ENCODE results near the gene MMP28. TPM values are rescaled to one million over a fixed set of nuclear protein-coding genes. Genes with fewer than 3 reads are reported as not detected.

MMP28 gene
- total RNA-seq, 1 donor, result 8.1 TPM

DNA sequence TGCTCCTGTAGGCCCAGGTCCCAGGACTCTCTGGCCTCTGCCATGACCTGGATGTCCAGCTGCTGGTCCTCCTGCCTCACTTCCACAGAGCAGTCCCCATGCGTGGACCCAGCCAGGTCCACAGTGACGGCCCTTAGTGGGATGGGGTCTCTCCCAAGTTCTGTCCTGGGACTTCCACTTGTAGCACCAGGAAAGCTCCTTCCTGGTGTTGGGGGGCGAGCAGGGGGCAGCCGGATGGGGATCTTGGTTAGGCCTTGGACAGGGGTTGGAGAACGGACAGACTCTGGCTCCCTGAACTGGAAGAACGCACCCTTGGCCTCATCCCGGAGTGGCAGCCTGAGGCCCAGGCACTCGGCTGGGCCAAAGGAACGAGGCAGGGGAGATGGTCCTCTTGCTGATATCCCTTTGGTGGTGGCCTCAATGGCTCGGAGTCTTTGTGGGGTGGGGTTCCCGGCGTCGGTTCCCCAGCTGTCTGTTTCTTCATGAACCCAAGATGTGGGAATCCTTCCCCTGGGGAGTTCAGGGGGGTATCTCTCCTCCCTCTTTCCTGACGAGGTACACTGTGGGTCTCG lies 49.6 kb downstream of the MMP28 start:
- H3K4me3 ChIP-seq (ENCODE audit: low read length), result no peak overlapping the region
- H3K27me3 ChIP-seq (ENCODE audit: insufficient read depth, low read length), result peaks cover 27% of the 10 kb centered on the region
- no peaks in the 10 kb centered on the region for H3K4me1 ChIP-seq (ENCODE audit: insufficient read depth, low read length)
- H3K9me3 ChIP-seq (ENCODE audit: low read depth, low read length), result no peaks in the 10 kb centered on the region

DNA sequence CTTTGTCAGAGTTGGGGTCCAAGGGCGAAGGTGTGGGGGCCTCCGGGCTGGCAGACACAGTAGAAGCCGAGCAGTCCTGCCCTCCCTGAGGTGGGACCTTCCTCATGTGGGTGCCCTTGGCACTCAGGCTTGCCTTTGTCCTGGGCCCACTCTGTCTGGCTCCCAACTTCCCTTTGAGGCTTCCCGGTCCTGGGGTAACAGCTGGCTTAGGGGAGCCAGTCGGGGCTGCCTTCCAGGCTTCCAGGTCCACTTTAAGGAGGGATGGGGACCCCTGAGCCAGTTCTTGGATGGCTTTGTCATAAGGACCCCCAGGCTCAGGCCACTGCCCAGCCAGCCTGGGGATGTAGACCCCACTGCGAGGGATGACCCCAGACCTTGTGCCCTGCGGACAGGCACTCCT lies 50.2 kb downstream of the MMP28 start:
- H3K4me3 ChIP-seq (ENCODE audit: low read length), result no peak overlapping the region
- no peaks in the 10 kb centered on the region for H3K9me3 ChIP-seq (ENCODE audit: low read depth, low read length)
- H3K4me1 ChIP-seq (ENCODE audit: insufficient read depth, low read length), result no peaks in the 10 kb centered on the region
- H3K27me3 ChIP-seq (ENCODE audit: insufficient read depth, low read length), result peaks cover 27% of the 10 kb centered on the region

DNA sequence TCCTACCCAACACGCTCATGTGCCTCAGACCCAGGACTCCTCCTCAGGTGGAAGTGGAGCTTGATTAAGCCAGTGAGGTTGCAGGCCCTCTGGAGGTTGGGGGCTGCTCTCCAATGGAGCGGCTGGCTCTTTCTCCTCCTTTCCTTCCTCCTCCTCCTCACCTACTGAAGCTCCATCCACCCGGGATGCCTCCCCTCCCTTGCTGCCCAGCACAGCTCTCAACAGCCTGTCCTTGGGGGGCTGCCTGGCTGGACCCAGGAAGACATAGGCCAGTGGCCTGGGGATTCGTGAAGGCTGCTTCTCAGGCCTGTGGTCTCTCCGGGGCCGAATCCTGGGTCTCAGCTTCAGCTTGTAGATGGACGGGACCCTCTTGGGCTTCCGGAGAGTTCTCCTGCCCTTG lies 50.6 kb downstream of the MMP28 start:
- no peaks in the 10 kb centered on the region for H3K9me3 ChIP-seq (ENCODE audit: low read depth, low read length)
- no peak overlapping the region for H3K4me3 ChIP-seq (ENCODE audit: low read length)
- no peaks in the 10 kb centered on the region for H3K4me1 ChIP-seq (ENCODE audit: insufficient read depth, low read length)
- peaks cover 25% of the 10 kb centered on the region for H3K27me3 ChIP-seq (ENCODE audit: insufficient read depth, low read length)

DNA sequence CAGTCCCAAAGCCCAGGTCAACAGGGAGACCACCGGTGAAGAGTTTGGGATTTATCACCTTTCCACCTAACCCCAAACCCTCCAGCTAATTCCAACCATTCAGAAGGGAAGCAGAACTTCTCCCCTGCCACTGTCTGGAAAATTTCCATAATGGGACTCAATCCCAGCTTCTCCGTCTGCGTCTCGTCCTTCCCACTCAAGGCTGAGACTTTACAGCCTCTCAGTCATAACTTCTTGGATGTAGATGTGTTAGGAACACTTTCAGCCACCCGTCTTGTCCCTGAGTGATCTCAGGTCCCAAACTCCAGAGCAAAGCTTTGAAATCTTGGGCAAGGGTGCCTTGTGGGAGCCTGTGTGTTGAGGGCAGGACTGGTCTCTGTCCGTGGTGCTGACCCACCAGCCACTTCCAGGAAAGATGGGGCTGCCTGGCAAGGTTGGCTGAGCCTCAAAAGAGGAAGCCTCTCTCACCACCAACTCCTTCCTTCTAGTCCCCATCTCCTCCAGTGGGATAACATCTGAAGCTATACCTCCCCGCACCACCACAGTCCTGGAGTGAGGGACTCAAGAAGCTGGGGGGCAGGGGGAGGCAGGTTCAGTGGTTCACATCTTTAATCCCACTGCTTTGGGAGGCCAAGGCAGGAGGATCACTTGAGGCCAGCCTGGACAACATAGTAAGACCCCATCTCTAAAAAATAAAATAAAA lies 51.7 kb downstream of the MMP28 start:
- Histone ChIP-seq H3K4me3 (ENCODE audit: low read length) (no peak overlapping the region), H3K4me1 (ENCODE audit: insufficient read depth, low read length) (no peaks in the 10 kb centered on the region), H3K27me3 (ENCODE audit: insufficient read depth, low read length) (peaks cover 14% of the 10 kb centered on the region), H3K9me3 (ENCODE audit: low read depth, low read length) (no peaks in the 10 kb centered on the region)

DNA sequence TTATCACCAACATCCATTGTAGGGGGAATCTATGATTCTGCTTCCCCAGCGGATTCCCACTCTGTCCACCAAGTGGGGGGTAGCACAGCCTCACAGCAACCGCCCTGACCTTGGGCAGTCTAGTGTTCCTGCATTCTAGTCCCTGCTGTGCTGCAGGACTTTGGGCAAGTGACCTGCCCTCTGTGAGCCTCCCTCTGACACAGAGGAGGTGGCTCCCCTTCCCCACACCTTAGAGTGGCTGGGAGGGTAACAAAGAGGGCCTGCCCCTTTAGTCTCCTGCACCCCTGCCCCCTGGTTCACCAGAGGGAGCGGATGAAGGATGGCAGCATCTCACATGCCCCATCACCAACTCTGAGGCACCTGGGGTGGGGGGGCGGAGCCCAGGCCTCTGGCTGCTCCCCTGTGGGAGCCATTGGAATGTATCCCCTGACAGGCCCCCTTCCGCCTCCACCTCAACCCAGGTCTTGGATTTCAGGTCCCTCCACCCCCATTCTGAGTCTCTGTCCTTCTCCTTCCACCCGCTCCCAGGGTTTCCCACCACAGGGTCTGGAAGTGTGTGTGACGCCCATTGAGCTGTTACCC lies 52.5 kb downstream of the MMP28 start:
- Histone ChIP-seq H3K9me3 (ENCODE audit: low read depth, low read length) (no peaks in the 10 kb centered on the region), H3K4me1 (ENCODE audit: insufficient read depth, low read length) (no peaks in the 10 kb centered on the region), H3K4me3 (ENCODE audit: low read length) (no peak overlapping the region), H3K27me3 (ENCODE audit: insufficient read depth, low read length) (peaks cover 14% of the 10 kb centered on the region)

DNA sequence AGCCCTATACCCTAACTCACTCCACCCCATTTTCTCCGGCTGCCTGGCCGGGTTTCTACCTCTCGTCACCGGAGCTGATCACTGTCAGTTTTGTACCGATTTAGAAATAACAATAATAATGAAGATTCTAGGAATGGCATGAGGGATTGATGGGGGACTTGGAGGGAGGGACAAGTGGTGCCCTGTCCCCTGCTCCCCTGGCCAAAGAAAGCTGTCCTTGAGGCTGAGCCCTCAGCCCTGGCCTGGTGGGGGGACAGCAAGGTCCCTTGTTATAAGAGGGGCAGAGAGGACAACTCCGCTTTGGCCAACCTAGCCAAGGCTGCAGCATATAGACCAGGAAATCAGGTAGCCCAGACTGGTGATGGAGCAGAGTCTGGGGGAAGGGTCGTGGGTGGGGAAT lies 52.9 kb downstream of the MMP28 start:
- H3K27me3 ChIP-seq (ENCODE audit: insufficient read depth, low read length), result peaks cover 14% of the 10 kb centered on the region
- no peak overlapping the region for H3K4me3 ChIP-seq (ENCODE audit: low read length)

DNA sequence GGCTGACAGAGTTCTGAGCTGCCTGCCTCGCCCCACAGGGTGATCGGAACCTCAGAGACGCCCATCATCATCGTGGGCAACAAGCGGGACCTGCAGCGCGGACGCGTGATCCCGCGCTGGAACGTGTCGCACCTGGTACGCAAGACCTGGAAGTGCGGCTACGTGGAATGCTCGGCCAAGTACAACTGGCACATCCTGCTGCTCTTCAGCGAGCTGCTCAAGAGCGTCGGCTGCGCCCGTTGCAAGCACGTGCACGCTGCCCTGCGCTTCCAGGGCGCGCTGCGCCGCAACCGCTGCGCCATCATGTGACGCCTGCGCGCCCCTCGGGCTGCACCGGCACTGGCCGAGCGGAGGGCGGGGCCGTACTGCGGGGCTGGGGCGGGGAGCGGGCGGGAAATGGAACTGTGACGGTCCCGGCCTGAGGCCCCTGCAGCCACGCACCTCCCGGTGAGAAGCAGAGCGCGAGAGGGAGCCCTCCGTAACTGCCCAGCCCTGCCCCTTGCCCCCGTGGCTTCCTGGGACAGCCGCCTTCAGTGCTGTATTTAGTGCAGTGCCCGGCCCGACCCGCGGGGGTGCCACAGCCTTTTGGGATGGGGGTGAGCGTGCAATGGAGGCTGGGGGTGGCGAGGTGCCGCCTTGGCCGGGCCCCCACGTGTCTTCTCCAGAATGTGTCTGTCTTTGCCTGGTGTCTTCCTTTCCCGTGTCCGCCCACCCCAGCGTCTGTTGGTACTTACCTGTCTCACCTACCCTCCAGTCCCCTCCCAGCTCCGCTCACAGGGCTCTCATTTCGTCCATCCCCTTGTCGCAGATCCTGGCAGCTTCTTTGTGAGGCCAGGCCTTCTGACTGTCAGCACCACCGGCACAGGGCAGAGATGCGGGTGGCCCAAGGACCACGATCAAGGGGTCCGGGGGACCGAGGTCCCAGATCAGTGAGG lies 54.2 kb downstream of the MMP28 start:
- Histone ChIP-seq H3K27me3 (ENCODE audit: insufficient read depth, low read length) (peaks cover 14% of the 10 kb centered on the region), H3K4me1 (ENCODE audit: insufficient read depth, low read length) (no peaks in the 10 kb centered on the region), H3K9me3 (ENCODE audit: low read depth, low read length) (no peaks in the 10 kb centered on the region), H3K4me3 (ENCODE audit: low read length) (no peak overlapping the region)

More for the DNA sequence above, 52.9 kb downstream of the MMP28 start:
- Histone ChIP-seq H3K4me1 (ENCODE audit: insufficient read depth, low read length) (no peaks in the 10 kb centered on the region), H3K9me3 (ENCODE audit: low read depth, low read length) (no peaks in the 10 kb centered on the region)

DNA sequence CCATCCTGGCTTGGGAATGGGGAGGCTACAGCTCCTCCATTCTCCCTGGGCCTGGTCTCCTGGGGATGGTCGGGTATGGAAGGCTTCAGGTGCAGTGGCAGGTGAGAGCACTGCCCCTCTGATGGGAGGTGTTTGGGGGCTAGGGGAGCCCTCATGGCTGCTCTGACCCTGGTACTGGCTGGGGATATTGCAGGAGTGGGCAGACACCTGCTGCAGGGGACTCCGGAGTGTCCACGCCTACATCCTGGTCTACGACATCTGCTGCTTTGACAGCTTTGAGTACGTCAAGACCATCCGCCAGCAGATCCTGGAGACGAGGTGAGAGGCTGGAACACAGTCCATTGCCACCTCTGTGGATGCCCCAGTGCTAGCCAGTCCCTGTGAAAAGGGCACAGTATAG lies 55.2 kb downstream of the MMP28 start:
- no peaks in the 10 kb centered on the region for H3K9me3 ChIP-seq (ENCODE audit: low read depth, low read length)
- H3K4me1 ChIP-seq (ENCODE audit: insufficient read depth, low read length), result no peaks in the 10 kb centered on the region
- no peak overlapping the region for H3K4me3 ChIP-seq (ENCODE audit: low read length)
- peaks cover 14% of the 10 kb centered on the region for H3K27me3 ChIP-seq (ENCODE audit: insufficient read depth, low read length)

DNA sequence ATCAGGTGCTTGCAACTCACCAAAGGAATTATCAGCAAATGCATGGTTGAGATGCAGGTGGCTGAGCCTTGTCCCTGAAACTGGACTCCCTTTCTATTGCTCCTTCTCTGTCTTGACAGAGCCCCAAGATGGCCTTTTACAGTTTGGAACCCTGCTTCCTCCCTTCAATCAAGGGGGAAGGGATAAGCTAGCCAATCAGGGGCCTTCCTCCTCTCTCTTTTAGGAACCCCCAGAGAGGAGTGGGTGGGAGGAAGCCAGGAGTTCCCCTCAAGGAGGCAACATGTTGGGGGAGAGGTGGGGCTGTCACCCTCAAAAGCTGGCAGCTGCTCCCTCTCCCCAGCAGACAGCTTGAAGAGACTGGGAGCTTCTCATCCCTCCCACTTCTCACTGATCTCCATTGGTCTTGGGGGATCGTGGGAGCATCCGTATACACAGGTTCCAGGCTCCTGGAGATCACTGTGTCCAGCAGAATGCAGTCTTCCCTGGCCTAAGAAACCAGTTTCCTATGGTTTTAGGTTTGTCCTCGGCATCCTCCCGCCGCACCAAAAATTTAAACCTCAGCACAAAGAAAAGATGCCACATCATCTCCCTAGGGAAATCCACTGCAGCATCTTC lies 56.8 kb downstream of the MMP28 start:
- peaks cover 14% of the 10 kb centered on the region for H3K27me3 ChIP-seq (ENCODE audit: insufficient read depth, low read length)
- H3K9me3 ChIP-seq (ENCODE audit: low read depth, low read length), result no peaks in the 10 kb centered on the region
- H3K4me1 ChIP-seq (ENCODE audit: insufficient read depth, low read length), result no peaks in the 10 kb centered on the region
- H3K4me3 ChIP-seq (ENCODE audit: low read length), result no peak overlapping the region

DNA sequence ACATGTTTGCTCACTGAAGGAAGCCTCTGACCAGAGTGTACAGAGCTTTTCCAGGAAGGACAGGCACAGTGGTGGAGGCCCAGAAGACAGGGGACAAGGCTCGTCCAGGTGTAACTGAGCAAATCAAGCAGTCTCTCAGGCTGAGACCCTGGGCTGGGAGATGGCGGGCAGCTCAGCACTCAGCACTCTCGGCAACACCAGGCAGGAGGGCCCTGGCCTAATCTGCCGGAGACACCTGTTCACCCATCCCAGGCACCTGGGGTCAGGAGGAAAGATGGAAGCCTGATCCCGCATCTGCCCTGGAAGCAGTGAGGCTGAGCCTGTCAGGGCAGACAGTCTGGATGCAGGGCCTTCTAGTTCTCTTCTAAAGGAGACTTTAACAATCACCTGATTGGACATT lies 59.2 kb downstream of the MMP28 start:
- H3K4me3 ChIP-seq (ENCODE audit: low read length), result no peak overlapping the region
- H3K4me1 ChIP-seq (ENCODE audit: insufficient read depth, low read length), result peaks cover 3% of the 10 kb centered on the region
- no peaks in the 10 kb centered on the region for H3K9me3 ChIP-seq (ENCODE audit: low read depth, low read length)
- peaks cover 8% of the 10 kb centered on the region for H3K27me3 ChIP-seq (ENCODE audit: insufficient read depth, low read length)

DNA sequence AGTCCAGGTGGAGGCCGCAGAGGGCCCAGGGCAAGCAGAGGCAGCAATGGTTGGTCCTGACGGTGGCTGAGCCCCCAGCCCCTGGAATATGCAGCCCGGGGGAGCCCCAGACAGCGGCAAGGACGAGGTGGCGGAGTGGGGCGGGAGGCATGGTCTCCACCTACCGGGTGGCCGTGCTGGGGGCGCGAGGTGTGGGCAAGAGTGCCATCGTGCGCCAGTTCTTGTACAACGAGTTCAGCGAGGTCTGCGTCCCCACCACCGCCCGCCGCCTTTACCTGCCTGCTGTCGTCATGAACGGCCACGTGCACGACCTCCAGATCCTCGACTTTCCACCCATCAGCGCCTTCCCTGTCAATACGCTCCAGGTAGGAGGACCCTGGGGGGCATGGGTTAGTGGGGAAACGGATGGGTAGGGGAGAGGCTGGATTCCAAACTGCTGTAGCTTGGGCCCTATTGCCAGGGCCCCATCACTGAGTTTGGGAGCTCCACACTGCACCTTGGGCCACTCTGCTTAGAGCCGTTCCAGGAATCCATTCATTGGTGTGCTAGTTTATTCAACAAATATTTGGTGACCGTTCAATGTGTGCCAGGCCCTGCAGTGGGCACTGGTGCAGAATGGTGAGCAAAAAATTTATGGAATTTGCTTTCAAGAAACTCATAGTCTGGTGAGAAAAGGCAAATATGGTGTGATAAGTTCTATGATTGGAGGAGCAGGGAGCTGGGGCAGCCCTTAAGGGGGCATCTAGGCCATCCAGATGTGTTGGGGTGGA lies 60.2 kb downstream of the MMP28 start:
- Histone ChIP-seq H3K27me3 (ENCODE audit: insufficient read depth, low read length) (peaks cover 3% of the 10 kb centered on the region), H3K4me3 (ENCODE audit: low read length) (no peak overlapping the region), H3K4me1 (ENCODE audit: insufficient read depth, low read length) (peaks cover 9% of the 10 kb centered on the region)

DNA sequence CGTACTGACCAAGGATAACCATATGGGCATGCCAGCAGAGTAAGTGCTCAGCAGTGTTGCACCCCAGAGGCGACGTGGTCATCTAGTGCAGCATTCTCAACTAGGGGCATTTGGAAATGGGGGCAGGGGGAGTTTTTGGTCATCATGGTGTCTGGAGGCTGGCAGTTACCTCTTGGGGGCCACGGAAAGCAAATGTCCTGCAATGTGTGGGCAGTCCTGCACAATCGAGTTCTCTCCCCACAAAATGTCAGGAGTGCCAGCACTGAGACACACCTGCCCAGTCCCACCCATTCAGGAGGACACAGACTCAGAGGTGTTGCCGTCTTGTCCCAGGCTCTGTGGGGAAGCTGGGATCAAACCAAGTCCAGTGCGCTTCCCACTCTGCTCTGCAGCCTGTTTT lies 61.0 kb downstream of the MMP28 start:
- Histone ChIP-seq H3K4me3 (ENCODE audit: low read length) (no peak overlapping the region), H3K9me3 (ENCODE audit: low read depth, low read length) (no peaks in the 10 kb centered on the region), H3K4me1 (ENCODE audit: insufficient read depth, low read length) (peaks cover 9% of the 10 kb centered on the region)

More for the DNA sequence above, 60.2 kb downstream of the MMP28 start:
- no peaks in the 10 kb centered on the region for H3K9me3 ChIP-seq (ENCODE audit: low read depth, low read length)

DNA sequence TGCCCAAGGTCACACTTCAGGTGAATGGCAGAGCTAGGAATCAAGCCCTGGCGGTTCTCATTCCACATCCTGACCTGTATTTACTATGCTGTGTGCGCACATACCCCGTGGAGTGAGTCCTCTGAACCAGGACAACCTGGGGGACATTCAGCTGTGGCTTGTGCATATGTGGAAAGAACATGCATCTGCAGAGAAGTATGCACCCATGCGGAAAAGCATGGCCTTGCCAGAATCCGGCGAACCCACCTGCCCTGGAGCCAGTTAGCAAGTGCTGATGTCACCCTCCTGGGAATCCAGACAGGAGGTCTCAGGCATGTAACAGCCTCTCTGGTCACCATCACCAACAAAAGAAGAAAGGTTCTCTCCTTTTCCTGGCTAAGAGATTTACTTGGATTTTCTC lies 62.1 kb downstream of the MMP28 start:
- H3K4me3 ChIP-seq (ENCODE audit: low read length), result no peak overlapping the region
- peaks cover 9% of the 10 kb centered on the region for H3K4me1 ChIP-seq (ENCODE audit: insufficient read depth, low read length)
- peaks cover 3% of the 10 kb centered on the region for H3K27me3 ChIP-seq (ENCODE audit: insufficient read depth, low read length)
- H3K9me3 ChIP-seq (ENCODE audit: low read depth, low read length), result no peaks in the 10 kb centered on the region

More for the DNA sequence above, 61.0 kb downstream of the MMP28 start:
- peaks cover 3% of the 10 kb centered on the region for H3K27me3 ChIP-seq (ENCODE audit: insufficient read depth, low read length)

DNA sequence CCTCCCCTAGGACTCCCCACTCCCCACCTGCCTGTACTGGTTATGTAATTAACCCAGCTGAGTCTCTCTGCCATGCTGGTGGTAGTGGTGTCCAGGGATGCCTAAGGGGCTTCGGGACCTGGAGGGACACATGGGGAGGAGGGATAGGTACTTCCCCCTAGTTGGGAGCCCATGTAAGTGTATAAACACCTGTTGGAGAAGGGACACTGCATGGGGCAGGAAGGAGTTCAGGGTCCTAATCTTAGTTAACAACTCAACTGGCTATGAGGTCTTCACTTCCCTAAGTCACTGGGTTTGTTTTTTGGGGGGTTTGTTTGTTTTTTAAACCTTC lies 62.7 kb downstream of the MMP28 start:
- no peaks in the 10 kb centered on the region for H3K9me3 ChIP-seq (ENCODE audit: low read depth, low read length)
- no peak overlapping the region for H3K4me3 ChIP-seq (ENCODE audit: low read length)
- H3K27me3 ChIP-seq (ENCODE audit: insufficient read depth, low read length), result peaks cover 3% of the 10 kb centered on the region
- peaks cover 9% of the 10 kb centered on the region for H3K4me1 ChIP-seq (ENCODE audit: insufficient read depth, low read length)

Data from mononuclear cell (primary cell).